Upper lobe of left lung (tissue), 6 donors: ENCODE data around the gene PPP2CA. TPM values are rescaled to one million over a fixed set of nuclear protein-coding genes. Genes with fewer than 3 reads are reported as not detected.
A peak's percentile ranks its signal among the peaks of the same experiment; 100 is the strongest.

ENCODE experiments used
- ATAC-seq, 2 donors: fragments of 200-7000 bp; cut with Tn5 transposase; one replicate each; pipeline ENCODE4 v1.9.1; 2022; ENCODE audit warnings: mild to moderate bottlenecking in 2 of 2, moderate library complexity in 2 of 2; ENCODE audit not compliant: low FRiP score in 2 of 2
- DNase-seq, 2 donors: peaks; one replicate each; pipeline ENCODE4 v3.0.0-alpha.2; 2019 to 2020
- H3K27ac ChIP-seq, 4 donors: fragments of 200-600 bp; sonication (generic); one replicate each; pipeline ENCODE4 v1.5.1; 2016 to 2019
- H3K27me3 ChIP-seq, 4 donors: fragments of 200-600 bp; sonication (generic); one replicate each; pipeline ENCODE4 v1.5.1; 2017 to 2019
- H3K36me3 ChIP-seq, 4 donors: fragments of 200-600 bp; sonication (generic); one replicate each; pipeline ENCODE4 v1.5.1; 2016 to 2019
- H3K4me1 ChIP-seq, 4 donors: fragments of 200-600 bp; sonication (generic); one replicate each; pipeline ENCODE4 v1.5.1; 2018 to 2019
- H3K4me3 ChIP-seq, 4 donors: fragments of 200-600 bp; sonication (generic); one replicate each; pipeline ENCODE4 v1.5.1; 2017 to 2019; ENCODE audit warnings: mild to moderate bottlenecking in 2 of 4, moderate library complexity in 1 of 4
- H3K9me3 ChIP-seq, 4 donors: fragments of 200-600 bp; sonication (generic); one replicate each; pipeline ENCODE4 v1.5.1; 2018 to 2019
- CTCF ChIP-seq, 6 experiments: fragments of 450-650 bp in 4 of 6; fragments of 200-600 bp in 2 of 6; sonication (generic) in 2 of 6; IDR thresholded peaks; one replicate each; pipeline ENCODE4 v1.5.1; 2016 to 2019; ENCODE audit warnings: antibody characterized with exemption in 6 of 6
- EP300 ChIP-seq, 4 donors: sonication (generic); formaldehyde crosslinking; IDR thresholded peaks; one replicate each; pipeline ENCODE4 v1.5.1; 2017; ENCODE audit warnings: antibody characterized with exemption in 4 of 4, control low read depth in 2 of 4
- POLR2A ChIP-seq, 4 donors: fragments of 450-650 bp; IDR thresholded peaks; one replicate each; pipeline ENCODE4 v1.5.1; 2016 to 2017; ENCODE audit warnings: antibody characterized with exemption in 4 of 4, mild to moderate bottlenecking in 2 of 4
- POLR2AphosphoS5 ChIP-seq, 2 donors: sonication (generic); formaldehyde crosslinking; IDR thresholded peaks; one replicate each; pipeline ENCODE4 v1.5.1; 2017; ENCODE audit warnings: antibody characterized with exemption in 2 of 2
- WGBS, 2 donors: methylation state at CpG; one replicate each; pipeline ENCODE4 v1.1.5; 2017 to 2018; 5-methylcytosine and 5-hydroxymethylcytosine counted together
- total RNA-seq, 6 donors: library from RNA; depleted of rRNA in 4 of 6; stranded (reverse); fragments of >200 nt in 4 of 6; gene quantifications; one replicate each; pipeline versions ENCODE4 v1.1.0 to v1.2.1, GENCODE V29; 2016 to 2021
- donor health status: DM: no; HTN: no; CAD: no; lungs with moderate emphysema.
- donor health status: DM: no; HTN: yes; CAD: no; lungs with severe emphysema.

The PPP2CA gene
- 100 to 1,000 TPM in 4 of 6 donors, 10 to 100 TPM in 2; 62.9 to 246 (median 118) TPM for total RNA-seq

DNA sequence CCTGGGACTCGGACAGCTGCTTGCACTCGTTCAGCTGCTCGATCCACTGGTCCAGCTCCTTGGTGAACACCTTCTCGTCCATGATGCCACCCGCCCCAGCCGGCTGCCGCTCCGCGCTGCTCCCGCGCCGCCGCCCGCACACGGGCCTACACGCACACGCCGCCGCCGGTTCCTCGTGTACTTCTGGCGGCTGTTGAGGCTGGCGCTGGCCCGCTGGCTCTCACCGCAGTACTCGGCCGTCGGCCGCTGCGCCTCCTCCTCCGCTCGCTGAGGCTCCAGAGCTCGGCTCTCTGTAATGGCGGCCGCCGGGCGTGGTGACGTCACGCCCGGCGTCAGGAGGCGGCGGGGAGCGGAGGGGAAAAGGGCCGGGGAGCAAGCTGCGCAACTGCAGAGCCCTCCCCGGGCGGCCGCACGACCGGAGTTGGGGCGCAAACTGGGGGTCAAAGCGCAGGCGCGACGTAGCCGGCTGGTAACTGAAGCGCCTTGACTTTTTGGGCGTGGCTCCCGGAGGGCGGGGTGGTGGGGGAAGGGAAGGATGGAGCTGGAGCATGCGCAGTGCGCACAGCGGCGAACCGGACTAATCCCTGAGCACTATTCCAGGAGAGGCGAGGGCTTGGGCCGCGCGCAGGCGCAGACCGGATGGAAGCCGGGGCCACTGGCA lies at the start of gene PPP2CA:
TSS of gene PPP2CA (minus strand) at position 294 of the 661 bp plus-strand sequence. CDS start at position 82, 212 bp downstream.
- Histone ChIP-seq H3K4me1 (peaks cover 39 to 48% (median 44%) of the 10 kb centered on the region in 4 donors), H3K27me3 (no peaks in the 10 kb centered on the region), H3K4me3 (peak within 1 kb of the TSS; percentile 75 to 95 (median 87)), H3K27ac (peak within 1 kb of the TSS; percentile 98 to 100 (median 100)), H3K36me3 (peaks cover 0 to 2% (median 0%) of the 10 kb centered on the region in 4 donors), H3K9me3 (no peaks in the 10 kb centered on the region)
- WGBS, 2 donors = 0 to 1% methylated on average over 27 to 44 of the region's 73 CpGs
- peak in 3 of 6 experiments; percentile 14 to 39 (median 19) for TF ChIP-seq CTCF (IDR thresholded peaks at IDR 0.05)
- peak; percentile 72 to 86 for TF ChIP-seq POLR2AphosphoS5 (IDR thresholded peaks at IDR 0.05)
- peak in 3 of 4 donors; percentile 62 to 94 (median 75) for TF ChIP-seq POLR2A (IDR thresholded peaks at IDR 0.05)
- peak in 1 of 4 donors; percentile 52 for TF ChIP-seq EP300 (IDR thresholded peaks at IDR 0.05)
- peak; percentile 99 for DNase-seq
- peak; percentile 96 to 99 for ATAC-seq

- H3K36me3 ChIP-seq = no peaks in the 10 kb centered on the region
- ATAC-seq (no peak), DNase-seq (no peak)
- 80 to 85% methylated on average over 3 of the region's 3 CpGs for whole genome bisulfite sequencing, 2 donors
- no peak overlapping the region for H3K4me3 ChIP-seq
- no peaks in the 10 kb centered on the region for H3K27me3 ChIP-seq
- H3K4me1 ChIP-seq = no peaks in the 10 kb centered on the region
- H3K27ac ChIP-seq = no peak overlapping the region
- TF ChIP-seq POLR2AphosphoS5 (IDR thresholded peaks at IDR 0.05) = no peak
- TF ChIP-seq EP300 (IDR thresholded peaks at IDR 0.05) = no peak
- no peak for TF ChIP-seq POLR2A (IDR thresholded peaks at IDR 0.05)
- H3K9me3 ChIP-seq = peaks cover 0 to 5% (median 0%) of the 10 kb centered on the region in 4 donors
Observed at GRCh38 chr5:134273642-134274395, 47.9 kb upstream of the PPP2CA start.

DNA sequence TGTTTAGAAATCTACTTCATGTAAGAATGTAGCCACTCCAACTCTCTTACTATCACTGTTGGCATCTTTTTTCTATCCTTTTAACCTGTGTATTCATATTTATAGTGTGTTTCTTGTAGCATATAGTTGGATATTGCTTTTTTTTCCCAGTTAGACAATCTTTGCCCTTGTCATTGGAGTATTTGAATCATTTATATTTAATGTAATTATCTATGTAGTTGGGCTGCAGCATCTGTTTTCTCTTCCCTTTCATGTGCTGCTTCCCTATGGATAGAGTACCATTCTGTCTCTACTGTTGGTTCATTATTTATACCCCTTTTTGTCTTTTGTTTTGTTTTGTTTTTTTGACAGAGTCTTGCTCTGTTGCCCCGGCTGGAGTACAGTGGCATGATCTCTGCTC lies 45.2 kb upstream of the PPP2CA start:
- 88 to 90% methylated on average over 1 of the region's 1 CpG for WGBS, 2 donors
- no peak for ATAC-seq
- Histone ChIP-seq H3K27me3 (no peaks in the 10 kb centered on the region), H3K4me3 (no peak overlapping the region), H3K9me3 (peaks cover 0 to 5% (median 0%) of the 10 kb centered on the region in 4 donors), H3K27ac (no peak overlapping the region), H3K4me1 (no peaks in the 10 kb centered on the region), H3K36me3 (no peaks in the 10 kb centered on the region)
- no peak for DNase-seq
- TF ChIP-seq POLR2A (IDR thresholded peaks at IDR 0.05) (no peak), EP300 (IDR thresholded peaks at IDR 0.05) (no peak), CTCF (IDR thresholded peaks at IDR 0.05) (no peak), POLR2AphosphoS5 (IDR thresholded peaks at IDR 0.05) (no peak)

DNA sequence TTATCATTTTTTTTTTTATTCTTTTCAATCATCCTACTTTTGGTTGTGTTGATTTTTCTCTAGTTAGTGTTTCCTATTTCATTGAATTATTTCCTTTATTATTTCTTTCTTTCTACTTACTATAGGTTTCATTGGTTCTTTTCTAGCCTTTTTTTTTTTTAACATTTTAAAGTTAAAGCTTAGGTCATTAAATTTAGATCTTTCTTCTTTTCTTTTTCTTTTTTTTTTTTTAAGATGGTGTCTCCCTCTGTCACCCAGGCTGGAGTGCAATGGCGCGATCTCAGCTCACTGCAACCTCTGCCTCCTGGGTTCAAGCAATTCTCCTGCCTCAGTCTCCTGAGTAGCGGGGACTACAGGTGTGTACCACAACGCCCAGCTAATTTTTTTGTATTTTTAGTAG lies 43.0 kb upstream of the PPP2CA start:
- Histone ChIP-seq H3K4me3 (no peak overlapping the region), H3K9me3 (peaks cover 0 to 5% (median 0%) of the 10 kb centered on the region in 4 donors), H3K27ac (no peak overlapping the region), H3K36me3 (no peaks in the 10 kb centered on the region), H3K27me3 (no peaks in the 10 kb centered on the region), H3K4me1 (no peaks in the 10 kb centered on the region)
- no peak for DNase-seq
- 94 to 97% methylated on average over 4 of the region's 4 CpGs for WGBS, 2 donors
- no peak for ATAC-seq
- TF ChIP-seq POLR2A (IDR thresholded peaks at IDR 0.05) (no peak), EP300 (IDR thresholded peaks at IDR 0.05) (no peak), CTCF (IDR thresholded peaks at IDR 0.05) (no peak), POLR2AphosphoS5 (IDR thresholded peaks at IDR 0.05) (no peak)

GRCh38 chr5:134268019-134268601 lies 42.2 kb upstream of the PPP2CA start:
- H3K9me3 ChIP-seq = peaks cover 0 to 5% (median 0%) of the 10 kb centered on the region in 4 donors
- WGBS, 2 donors = 77 to 80% methylated on average over 3 of the region's 3 CpGs
- H3K36me3 ChIP-seq = no peaks in the 10 kb centered on the region
- H3K27ac ChIP-seq = no peak overlapping the region
- no peaks in the 10 kb centered on the region for H3K27me3 ChIP-seq
- DNase-seq (no peak), ATAC-seq (no peak)
- H3K4me3 ChIP-seq = no peak overlapping the region
- no peak for TF ChIP-seq EP300 (IDR thresholded peaks at IDR 0.05)
- TF ChIP-seq CTCF (IDR thresholded peaks at IDR 0.05) = no peak
- no peak for TF ChIP-seq POLR2A (IDR thresholded peaks at IDR 0.05)
- TF ChIP-seq POLR2AphosphoS5 (IDR thresholded peaks at IDR 0.05) = no peak
- H3K4me1 ChIP-seq = no peaks in the 10 kb centered on the region
